H1 (cell line): ENCODE results near the gene PRDM1. TPM values are rescaled to one million over a fixed set of nuclear protein-coding genes. Genes with fewer than 3 reads are reported as not detected.

Experiments used
- BCL11A ChIP-seq, 2 experiments: IDR thresholded peaks; one replicate each; pipeline ENCODE4 v1.6.1; 2011; ENCODE audit warnings: low read depth in 2 of 2, low read length in 2 of 2, mild to moderate bottlenecking in 2 of 2
- CHD2 ChIP-seq: IDR thresholded peaks from 2 replicates; pipeline ENCODE4 v1.6.1; 2012; ENCODE audit warnings: low read length, improper control_type of control experiment
- EGR1 ChIP-seq: IDR thresholded peaks from 2 replicates; pipeline ENCODE4 v1.6.1; 2011; ENCODE audit warnings: low read depth, low read length, borderline replicate concordance
- HDAC2 ChIP-seq, 2 experiments: fragments of 300-600 bp in 1 of 2; sonication (generic) in 1 of 2; IDR thresholded peaks; 2 replicates each; pipeline ENCODE4 v1.6.1; 2011 to 2012; ENCODE audit warnings: low read depth in 2 of 2, low read length in 2 of 2, mild to moderate bottlenecking in 2 of 2, moderate library complexity in 2 of 2, borderline replicate concordance in 1 of 2, inconsistent platforms in 1 of 2
- SIX5 ChIP-seq: IDR thresholded peaks from 2 replicates; pipeline ENCODE4 v1.6.1; 2011; ENCODE audit warnings: mild to moderate bottlenecking, low read depth, low read length
- SP4 ChIP-seq: IDR thresholded peaks from 2 replicates; pipeline ENCODE4 v1.6.1; 2012; ENCODE audit warnings: low read length, inconsistent platforms
- SUZ12 ChIP-seq: fragments of 200-600 bp; sonication (generic); IDR thresholded peaks from 2 replicates; pipeline ENCODE4 v1.6.1; 2012; ENCODE audit warnings: mild to moderate bottlenecking, inconsistent platforms, low read length, moderate library complexity, mixed read lengths
- ZNF274 ChIP-seq: IDR thresholded peaks from 2 replicates; pipeline ENCODE4 v1.7.0; 2012; ENCODE audit warnings: low read length, borderline replicate concordance; ENCODE audit errors: extremely low read depth
- polyA plus RNA-seq, 7 experiments: library from polyadenylated mRNA; depleted of rRNA in 3 of 7; stranded (reverse) in 5 of 7; unstranded in 2 of 7; fragments of >200 nt in 5 of 7; fragments of 200-250 nt in 2 of 7; gene quantifications; 1 replicate in 5 of 7; 2 replicates in 1 of 7; 4 replicates in 1 of 7; pipeline versions ENCODE4 v1.2.1 to v1.2.3, GENCODE V29; 2011 to 2013; ENCODE audit warnings: missing spikeins in 2 of 7, mixed read lengths in 2 of 7
- total RNA-seq: library from RNA; stranded (reverse); fragmentation: NEBNext Ultra II Directional; extraction: Animal tissue kit (Norgen Biotek cat#: 25700); gene quantifications from 2 replicates; pipeline ENCODE4 v1.2.1, GENCODE V29; 2021
- TF ChIP-seq, protein P1 (sequence below): IDR thresholded peaks from 2 replicates; pipeline ENCODE4 v1.6.1; 2012; ENCODE audit warnings: low read length, inconsistent platforms

The PRDM1 gene
- total and polyA plus RNA-seq, 2 of the 8 experiments (the other 6 are each of a cell fraction or from before 2014, with no cell fraction given): 0.21 to 0.74 TPM

DNA sequence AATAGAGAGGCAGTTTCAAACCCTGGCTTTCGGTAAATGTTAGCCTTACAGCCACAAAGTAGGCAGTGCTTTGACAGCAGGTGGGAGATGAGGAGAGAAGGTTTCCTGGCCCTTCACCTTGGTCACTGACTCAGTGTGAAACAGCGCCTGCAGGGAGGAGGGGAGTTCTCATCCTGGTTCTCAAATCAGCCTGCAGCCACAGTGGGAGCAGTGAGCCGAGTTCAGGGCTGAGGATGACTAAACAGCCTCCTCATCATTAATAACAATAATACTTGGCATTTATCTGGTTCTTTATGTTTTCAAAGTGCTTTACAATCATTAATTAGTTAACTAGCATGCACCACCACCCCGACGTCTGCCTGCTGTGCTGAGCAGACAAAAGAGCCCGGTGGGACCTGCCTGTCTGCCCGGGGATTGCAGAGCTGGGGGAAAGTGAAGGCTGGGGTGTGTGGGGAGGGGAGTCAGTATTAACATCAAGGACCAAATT lies 59.6 kb downstream of the PRDM1 start (continued):
- TF ChIP-seq, protein P1, sequence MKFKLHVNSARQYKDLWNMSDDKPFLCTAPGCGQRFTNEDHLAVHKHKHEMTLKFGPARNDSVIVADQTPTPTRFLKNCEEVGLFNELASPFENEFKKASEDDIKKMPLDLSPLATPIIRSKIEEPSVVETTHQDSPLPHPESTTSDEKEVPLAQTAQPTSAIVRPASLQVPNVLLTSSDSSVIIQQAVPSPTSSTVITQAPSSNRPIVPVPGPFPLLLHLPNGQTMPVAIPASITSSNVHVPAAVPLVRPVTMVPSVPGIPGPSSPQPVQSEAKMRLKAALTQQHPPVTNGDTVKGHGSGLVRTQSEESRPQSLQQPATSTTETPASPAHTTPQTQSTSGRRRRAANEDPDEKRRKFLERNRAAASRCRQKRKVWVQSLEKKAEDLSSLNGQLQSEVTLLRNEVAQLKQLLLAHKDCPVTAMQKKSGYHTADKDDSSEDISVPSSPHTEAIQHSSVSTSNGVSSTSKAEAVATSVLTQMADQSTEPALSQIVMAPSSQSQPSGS: no peak
- TF ChIP-seq SIX5: no peak
- no peak for TF ChIP-seq SP4
- no peak for TF ChIP-seq ZNF274
- TF ChIP-seq BCL11A (IDR thresholded peaks at IDR 0.05; ENCODE audit: low read depth in 2 of 2, low read length in 2 of 2): no peak
- no peak for TF ChIP-seq CHD2
- no peak for TF ChIP-seq SUZ12
- no peak for TF ChIP-seq EGR1
- TF ChIP-seq HDAC2 (IDR thresholded peaks at IDR 0.05; ENCODE audit: borderline replicate concordance in 1 of 2, low read depth in 2 of 2, low read length in 2 of 2): no peak
